Jurkat, Clone E6-1 (cell line): ENCODE results near the gene PSEN1.

ENCODE experiments used
- DNase-seq: peaks from one replicate; pipeline ENCODE4 v3.0.0-alpha.2; 2011; ENCODE audit warnings: low read depth, low spot score
- H3K4me3 ChIP-seq: 2 replicates; pipeline ENCODE4 v1.5.1; 2011; ENCODE audit warnings: mild to moderate bottlenecking, low read length, control low read depth, moderate library complexity

Gene PSEN1

DNA sequence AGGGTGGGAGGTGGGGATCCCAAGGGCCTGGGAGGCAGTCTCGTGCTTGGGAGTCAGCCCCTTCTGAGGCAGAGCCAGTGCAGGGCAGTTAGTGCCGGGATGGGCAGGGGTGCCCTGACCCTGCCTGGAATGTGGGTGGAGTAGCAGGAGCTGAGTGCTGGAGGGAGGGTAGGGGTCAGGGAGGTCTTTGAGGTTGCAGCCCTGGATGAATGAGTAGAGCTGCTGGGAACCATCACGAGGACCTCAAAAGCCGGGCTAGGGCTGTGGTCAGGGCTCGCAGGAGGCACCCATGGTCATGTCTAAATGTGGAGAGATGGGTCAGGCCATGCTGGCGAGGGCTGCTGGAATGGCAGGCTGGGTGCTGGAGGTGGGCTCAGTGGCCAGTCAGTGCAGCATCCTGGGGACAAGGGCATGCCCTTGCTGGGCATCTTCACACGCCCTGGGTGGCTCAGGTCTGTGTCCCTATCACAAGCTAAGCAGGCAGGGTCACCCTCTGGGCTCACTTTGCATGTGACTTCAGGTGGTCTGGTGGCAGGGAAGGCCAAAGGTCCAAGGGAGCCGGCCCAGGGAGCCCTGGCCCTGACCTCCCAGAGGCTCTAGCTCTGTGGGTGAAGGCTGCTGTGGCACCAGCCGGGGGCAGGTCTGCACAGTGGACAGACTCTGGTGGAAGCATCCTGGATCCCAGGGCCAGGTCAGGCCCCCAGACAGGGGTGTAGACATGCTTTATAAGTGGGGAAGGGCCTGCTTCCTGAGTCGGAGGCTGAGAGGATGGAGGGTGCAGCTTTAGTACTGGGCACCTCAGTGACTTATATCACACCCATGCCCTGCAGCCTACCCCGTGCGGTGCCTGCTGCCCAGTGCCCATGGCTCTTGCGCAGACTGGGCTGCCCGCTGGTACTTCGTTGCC is 125.5 kb downstream of the PSEN1 start:
- DNase-seq = no peak

DNA sequence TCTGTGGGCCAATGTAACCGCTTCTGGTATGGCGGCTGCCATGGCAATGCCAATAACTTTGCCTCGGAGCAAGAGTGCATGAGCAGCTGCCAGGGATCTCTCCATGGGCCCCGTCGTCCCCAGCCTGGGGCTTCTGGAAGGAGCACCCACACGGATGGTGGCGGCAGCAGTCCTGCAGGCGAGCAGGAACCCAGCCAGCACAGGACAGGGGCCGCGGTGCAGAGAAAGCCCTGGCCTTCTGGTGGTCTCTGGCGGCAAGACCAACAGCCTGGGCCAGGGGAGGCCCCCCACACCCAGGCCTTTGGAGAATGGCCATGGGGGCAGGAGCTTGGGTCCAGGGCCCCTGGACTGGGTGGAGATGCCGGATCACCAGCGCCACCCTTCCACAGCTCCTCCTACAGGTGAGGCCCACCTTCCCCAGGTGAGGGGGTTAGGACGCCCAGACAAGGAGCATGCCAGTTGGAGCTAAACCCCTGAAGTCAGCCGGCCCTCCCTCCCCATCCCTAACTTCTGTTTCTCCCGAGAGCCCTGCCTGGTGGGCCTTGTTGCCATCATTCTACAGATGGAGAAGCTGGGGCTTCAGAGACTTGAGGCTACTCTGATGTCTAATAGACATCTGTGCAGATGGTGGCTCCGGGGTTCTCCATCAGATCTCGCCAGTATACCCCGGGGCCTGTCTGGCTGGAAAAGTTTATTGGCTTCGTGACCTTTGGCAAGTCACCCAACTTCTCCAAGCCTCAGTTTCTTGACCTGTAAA is 126.3 kb downstream of the PSEN1 start:
- no peak for DNase-seq
- no peak overlapping the region for H3K4me3 ChIP-seq

More for the DNA sequence above, 125.5 kb downstream of the PSEN1 start:
- H3K4me3 ChIP-seq = no peak overlapping the region

DNA sequence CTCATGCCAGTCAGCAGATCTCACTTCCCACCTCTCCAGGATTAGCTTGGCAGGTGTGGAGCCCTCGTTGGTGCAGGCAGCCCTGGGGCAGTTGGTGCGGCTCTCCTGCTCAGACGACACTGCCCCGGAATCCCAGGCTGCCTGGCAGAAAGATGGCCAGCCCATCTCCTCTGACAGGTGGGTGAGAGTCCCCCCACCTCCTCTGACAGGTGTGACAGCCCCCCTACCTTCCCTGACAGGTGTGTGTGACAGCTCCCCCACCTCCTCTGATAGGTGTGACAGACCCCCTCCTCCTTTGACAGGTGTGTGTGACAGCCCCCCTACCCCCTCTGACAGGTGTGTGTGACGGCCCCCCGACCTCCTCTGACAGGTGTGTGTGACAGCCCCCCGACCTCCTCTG is 127.3 kb downstream of the PSEN1 start:
- no peak for DNase-seq
- no peak overlapping the region for H3K4me3 ChIP-seq

DNA sequence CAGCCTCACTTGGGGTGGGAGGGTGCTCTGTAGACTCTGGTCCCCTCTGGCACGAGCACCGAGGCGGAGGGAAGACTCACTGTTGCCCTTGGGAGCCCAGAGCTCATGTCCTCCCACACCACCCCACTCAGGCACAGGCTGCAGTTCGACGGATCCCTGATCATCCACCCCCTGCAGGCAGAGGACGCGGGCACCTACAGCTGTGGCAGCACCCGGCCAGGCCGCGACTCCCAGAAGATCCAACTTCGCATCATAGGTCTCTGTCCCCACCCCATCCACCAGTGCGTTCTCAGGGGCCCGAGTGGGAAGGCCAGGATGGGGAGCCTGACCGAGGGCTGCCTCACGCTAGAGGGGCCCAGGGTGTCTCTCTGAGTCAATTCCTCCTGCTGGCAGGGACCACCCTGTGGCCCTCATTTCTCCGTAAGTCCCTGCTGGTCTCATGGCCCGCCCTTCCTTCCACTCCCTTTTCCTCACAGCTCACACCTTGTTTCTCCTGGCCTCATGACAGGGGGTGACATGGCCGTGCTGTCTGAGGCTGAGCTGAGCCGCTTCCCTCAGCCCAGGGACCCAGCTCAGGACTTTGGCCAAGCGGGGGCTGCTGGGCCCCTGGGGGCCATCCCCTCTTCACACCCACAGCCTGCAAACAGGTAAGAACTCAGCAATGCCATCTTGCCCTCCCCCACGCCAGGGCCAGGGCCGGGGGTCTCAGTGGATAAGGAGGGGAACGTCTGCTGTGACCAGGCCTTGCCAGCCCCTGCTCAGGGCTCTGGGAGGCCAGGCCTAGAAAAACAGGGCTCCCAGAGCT is 128.0 kb downstream of the PSEN1 start:
- H3K4me3 ChIP-seq = no peak overlapping the region
- no peak for DNase-seq

DNA sequence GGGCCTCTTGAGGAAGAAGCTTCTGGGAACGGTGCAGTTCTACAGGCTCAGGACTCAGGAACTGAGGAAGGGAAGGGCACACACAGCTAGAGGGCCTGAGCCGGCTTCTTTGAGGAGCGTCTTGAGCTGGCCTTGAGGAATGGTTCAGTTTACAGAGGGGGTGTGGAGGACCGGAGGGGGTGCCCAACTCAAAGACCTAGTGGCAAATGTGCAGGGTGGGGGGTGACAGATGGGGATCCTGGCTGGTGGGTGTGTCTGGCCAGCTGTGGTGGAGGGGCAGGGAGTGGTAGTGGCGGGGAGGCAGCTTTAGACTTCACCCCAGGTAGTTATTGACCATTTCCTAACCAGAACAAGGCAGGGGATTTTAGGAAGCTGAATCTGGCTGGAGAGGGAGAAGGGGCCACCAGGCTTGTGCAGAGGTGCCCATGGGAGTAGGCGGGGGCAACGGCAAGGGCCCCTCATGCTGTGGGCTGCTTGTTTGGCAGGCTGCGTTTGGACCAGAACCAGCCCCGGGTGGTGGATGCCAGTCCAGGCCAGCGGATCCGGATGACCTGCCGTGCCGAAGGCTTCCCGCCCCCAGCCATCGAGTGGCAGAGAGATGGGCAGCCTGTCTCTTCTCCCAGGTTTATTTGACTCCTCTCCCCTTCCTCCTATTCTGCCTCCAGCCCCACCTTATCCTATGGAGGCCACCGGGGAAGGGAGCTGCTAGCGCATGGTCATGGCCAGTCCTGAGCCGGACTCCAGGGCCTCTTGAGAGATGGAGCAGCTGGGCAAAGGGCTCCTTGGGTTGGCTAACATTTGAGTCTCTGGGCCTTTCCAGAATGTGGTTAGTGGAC is 128.8 kb downstream of the PSEN1 start:
- H3K4me3 ChIP-seq = no peak overlapping the region
- no peak for DNase-seq

DNA sequence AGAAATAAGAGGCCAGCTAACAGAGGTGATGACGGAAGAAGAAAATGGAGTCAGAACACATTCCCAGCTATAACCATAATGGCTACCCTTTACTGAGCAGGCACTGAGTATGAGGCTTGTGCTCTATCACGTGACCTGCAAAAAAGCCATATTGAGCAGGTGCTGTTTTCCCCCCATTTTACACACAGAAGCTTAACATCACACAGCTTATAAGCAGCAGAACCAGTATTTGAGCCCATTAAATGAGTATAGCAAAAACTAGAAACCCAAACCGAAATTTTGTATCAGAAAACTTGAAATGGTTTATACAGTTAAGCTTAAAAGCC is 129.4 kb downstream of the PSEN1 start:
- DNase-seq = no peak
- H3K4me3 ChIP-seq = no peak overlapping the region

DNA sequence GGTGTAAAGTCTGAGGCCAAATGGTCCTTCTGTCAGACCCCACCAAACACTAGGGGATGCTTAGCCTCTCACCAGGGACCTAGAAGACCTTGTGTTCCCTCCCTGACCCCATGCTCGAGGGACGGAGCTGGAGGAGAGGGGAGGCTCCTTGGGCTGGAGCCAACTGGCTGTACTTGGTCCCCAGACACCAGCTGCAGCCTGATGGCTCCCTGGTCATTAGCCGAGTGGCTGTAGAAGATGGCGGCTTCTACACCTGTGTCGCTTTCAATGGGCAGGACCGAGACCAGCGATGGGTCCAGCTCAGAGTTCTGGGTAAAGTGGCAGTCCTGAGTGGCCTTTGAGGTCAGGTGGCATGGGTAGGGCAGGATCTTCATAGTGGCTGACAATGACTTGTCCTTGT is 130.0 kb downstream of the PSEN1 start:
- DNase-seq = no peak
- H3K4me3 ChIP-seq = no peak overlapping the region

DNA sequence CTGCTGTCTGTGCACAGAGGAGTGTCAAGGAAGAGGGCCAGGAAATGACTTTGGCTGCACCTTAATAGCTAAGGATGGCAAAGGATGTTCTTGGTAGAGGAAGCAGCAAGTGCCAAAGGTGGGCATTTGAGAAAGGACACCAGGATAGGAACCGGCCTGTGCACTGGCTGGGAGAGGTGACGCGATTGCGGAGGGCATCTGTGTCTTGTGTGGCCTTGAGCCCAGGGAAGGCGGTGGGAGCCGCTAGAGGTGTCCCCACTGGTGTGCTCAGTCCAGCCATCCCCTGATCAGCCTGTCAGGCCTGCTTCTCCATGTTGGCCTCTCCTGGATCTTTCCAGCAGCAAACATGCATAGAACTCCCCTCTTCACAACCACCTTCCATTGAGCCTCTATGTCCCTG is 131.2 kb downstream of the PSEN1 start:
- no peak for DNase-seq
- H3K4me3 ChIP-seq = no peak overlapping the region

DNA sequence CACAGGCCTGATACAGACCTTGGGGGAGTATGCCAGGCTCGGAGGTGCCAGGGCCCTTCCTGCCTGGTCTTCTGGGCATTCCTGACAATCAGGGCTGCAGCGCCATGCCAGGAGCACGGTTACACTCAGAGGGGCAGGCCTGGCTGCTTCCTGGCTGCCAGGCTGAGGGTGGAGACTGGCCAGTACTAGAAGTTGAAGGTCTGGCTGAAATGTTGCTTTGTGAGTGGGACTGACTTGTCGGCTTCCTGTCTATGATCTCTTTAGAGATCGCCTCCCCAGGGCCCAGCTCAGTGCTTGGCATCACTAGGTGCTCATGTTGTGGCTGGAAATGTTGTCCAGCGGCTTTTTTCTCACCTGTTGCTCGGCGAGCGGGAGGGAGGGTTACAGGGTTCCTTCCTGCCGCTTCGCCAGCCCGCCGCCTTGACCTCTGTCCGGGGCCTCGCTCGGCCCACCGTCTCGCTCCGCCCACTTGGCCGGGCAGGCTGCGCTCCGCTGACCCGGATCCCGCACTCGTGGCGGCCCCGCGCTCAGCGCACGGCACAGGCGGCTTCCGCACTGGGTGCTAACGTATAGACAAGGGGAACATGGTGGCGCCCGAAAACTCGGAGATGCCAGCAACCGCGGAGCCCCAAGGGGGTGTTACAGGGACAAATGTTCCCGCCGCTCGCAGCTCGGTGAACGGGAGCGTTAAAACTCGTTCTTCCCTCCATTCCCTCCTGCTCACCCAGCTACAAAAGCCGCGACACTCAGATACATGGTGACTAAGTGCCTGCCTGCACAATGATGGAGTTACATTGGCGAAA is 133.6 kb downstream of the PSEN1 start:
- no peak for DNase-seq
- H3K4me3 ChIP-seq = no peak overlapping the region

DNA sequence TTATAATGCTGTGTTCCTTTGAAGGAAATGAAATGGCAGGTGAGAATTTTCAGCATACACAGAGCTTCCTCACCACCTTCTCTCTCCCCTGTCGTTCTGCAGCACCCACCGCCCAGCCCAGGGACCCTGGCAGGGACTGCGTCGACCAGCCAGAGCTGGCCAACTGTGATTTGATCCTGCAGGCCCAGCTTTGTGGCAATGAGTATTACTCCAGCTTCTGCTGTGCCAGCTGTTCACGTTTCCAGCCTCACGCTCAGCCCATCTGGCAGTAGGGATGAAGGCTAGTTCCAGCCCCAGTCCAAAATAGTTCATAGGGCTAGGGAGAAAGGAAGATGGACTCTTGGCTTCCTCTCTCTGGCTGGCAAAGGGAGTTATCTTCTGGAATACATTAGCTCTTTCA is 136.1 kb downstream of the PSEN1 start:
- no peak for DNase-seq

More for the DNA sequence above, 136.1 kb downstream of the PSEN1 start:
- H3K4me3 ChIP-seq = no peak overlapping the region
